Stimulated activated CD4-positive, alpha-beta T cell treated with anti-CD3 and anti-CD28 coated beads, Interleukin-4, amount 100 ng/mL, for 1 hour (primary cell): Measurements from ENCODE around the gene BTBD2.
A peak's percentile ranks its signal among the peaks of the same experiment; 100 is the strongest.
"Not testable (repeated sequence)": the region's sequence is repeated elsewhere in the genome, so short reads cannot be mapped to it uniquely, and the experiment has no call there.

Source experiments
- DNase-seq: peaks from one replicate; pipeline ENCODE4 v3.0.0-alpha.2; 2020

BTBD2 gene

GRCh38 chr19:2012941-2013682, 2.4 kb downstream of the BTBD2 start:
- DNase-seq, result no peak

DNA sequence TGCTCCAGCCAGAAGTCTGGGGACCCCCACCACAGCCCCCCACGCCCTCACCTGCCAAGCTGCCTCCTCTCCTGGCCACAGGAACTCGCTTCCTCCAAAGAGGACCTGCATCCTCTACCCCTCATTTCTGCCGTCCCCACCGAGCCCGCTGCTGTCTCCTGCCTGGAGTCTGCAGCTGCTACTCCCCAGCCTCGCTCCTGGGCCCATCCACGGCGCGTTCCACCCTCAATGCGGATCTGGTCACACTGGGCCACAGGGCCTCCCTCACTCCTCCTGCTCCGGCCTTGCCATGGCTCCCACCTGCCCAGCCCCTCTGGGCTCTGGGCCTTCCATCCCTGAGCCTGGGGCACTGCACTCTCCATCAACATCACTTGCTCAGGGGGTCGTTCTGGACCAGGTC, 4.3 kb downstream of the BTBD2 start:
- no peak for DNase-seq

DNA sequence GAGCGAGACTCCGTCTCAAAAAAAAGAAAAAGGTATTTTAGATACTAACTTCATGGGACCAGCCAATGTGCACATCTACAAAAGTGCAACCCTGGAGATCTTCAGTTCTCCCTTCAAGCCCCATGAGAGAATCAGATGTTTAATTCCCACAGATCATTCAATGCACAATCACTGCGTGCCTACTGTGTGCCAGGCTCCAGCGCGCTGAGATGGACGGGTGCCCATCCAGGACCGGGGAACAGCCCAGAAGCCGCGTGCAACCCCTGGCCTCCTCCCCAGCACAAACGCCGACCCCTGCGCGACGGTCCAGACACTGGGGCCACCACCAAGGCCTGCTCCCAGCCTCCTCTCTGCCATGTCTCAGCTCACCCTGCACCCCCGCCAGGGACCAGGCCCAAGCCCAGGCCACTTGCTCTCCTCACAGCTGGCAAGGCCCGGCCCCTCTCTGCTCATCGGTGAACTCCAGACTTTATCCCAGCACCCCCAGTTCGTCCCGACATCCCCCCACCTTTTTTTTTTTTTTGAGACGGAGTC, 5.3 kb downstream of the BTBD2 start:
- DNase-seq, result no peak

DNA sequence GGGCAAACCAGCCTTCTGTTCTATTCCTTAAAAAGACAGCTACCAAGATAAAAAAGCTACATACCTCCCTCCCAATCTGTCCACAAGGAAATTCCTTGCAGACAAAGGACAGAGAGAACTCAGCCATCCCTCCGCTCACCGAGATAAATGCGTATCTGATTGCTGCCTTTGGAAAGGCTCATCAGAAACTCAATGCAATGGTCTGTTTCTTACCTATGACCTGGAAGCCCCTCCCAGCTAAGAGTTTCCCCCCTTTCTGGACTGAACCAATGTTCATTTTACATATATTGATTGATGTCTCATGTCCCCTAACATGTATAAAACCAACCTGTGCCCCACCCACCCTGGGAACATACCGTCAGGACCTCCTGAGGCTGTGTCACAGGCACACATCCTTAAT, 11.6 kb downstream of the BTBD2 start:
- no peak for DNase-seq

DNA sequence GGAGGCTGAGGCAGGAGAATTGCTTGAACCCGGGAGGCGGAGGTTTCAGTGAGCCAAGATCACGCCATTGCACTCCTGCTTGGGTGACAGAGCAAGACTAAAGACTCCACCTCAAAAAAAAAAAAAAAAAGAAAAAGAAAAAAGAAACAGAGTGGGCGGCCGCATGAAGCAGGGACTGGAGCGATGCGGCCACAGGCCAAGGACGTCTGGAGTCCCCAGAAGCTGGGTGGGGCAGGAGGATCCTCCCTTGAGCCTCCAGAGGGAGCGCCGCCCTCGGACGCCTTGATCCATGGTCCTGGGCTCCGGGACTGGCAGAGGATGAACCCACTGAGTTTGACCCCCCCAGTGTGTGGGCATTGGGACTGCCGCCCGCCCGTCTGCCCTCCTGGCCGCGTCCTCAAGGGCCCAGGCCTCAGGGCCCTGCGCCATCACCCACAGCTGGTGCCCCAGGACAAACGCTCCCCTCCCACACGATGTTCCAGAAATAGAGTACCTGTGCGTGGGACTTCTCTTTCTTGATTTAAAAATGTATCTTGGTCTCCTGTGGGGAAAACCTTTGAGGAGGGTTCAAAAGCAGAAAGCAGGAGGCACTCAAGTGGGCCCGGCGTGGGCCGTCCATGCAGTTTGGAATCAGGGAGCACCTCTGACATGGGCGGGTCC, 15.5 kb downstream of the BTBD2 start:
- DNase-seq, result no peak

DNA sequence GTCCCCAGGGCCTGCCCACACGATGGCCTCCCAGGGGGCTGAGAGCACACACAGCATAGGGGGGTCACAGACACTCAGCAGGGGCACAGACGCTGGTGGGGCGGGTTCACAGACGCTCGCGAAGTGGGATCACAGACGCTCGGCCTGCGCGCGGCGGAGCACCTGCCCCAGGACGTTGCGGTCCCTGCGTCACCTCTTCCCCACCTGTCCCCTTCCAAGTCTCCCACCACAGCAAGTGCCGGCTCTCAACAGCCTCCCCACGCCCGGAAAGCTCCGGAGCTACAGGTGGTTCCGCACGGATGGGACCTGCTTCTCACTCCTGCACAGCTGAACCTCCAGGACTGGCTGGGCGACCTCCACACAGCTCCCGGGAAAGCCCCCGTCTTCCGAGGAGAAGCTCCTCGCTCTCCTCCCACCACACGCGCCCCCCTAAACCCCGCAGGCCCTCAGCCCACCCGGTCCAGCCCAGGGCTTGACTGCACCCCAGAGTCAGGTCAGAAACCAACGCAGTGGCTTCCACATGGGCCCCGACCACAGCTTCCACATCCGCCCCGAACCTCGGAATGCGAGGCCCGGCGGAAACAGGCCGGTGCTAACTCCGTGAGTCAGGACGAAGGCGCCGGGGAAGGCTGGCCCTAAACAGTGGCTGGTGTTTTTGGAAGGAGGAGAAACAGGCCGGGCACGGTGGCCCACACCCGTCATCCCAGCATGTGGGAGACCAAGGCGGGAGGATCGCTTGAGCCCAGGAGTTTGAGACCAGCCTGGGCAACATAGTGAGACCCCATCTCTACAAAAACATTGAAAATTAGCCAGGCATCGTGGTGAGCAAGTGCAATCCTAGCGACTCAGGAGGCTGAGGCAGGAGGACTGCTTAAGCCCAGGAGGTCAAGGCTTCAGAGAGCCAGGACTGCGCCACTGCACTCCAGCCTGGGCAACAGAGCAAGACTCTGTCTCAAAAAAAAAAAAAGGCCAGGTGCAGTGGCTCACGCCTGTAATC, 16.5 kb downstream of the BTBD2 start:
- DNase-seq, result no peak

- DNase-seq, result no peak
Measured at GRCh38 chr19:1997353-1998233, 17.9 kb downstream of the BTBD2 start.

DNA sequence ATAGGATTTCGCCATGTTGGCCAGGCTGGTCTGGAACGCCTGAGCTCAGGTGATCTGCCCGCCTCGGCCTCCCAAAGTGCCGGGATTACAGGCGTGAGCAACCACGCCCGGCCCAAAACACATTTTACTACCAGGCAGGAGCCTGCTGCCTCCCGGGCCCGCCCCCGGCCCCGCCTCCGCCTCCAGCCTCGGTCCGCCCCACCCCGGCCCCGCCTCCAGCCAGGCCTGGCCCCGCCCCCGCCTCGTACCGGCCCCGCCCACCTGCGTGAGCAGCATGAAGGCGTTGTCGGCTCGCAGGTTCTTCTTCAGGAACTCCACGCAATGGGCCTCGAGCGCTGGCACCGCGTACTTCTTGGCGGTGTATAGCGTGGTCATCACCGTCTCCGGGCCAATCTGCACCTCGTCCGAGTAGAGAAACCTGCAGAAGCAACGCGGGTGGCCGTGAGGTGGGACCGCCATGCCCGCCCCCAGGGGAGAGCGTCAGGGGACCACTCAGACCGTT, 22.7 kb downstream of the BTBD2 start:
- peak; percentile 25 for DNase-seq

DNA sequence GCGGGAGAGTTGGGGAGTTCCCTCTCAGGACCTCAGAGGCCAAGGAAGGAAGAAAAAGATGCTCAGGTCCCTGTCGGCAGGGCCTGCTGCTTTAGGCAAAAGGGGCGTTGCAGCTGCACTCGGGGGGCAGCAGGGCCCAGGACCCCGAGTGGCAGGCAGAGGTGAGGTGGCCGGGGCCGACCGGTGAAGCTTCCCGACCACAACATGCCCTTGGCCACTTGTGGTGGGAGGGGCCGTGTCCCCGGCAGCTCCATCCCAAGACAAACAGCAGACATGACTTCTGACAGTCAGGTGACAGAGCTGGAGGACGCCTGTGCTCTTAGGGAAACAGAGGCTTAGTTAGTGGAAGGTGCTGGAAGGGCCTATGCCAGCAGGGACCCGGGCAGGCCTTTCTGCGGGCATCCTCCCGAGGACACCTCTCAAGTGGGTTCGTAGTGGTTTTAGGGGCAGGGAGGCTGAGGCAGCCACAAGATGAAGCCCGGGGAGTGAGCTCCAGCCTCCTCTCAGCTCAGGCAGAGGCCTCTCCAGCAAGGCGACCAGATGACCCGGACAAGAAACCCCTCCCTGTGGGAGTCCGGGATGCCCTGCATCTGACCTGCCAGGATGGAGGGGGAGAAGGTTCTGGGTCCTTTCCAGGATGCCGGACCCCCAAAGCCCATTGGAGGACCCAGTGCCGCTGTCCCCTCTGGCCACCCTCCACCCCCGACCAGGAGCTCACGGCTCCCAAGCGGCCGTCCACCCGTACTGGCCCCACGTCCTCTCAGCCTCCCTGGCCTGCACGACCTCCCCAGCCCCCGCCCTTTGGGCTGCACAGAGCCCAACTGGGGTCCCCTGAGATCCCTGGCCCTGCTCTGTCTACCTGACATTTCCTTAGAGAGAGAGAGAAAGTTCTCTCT, 24.2 kb downstream of the BTBD2 start:
- no peak for DNase-seq

- no peak for DNase-seq
Measured at GRCh38 chr19:1990230-1991017, 25.1 kb downstream of the BTBD2 start.

DNA sequence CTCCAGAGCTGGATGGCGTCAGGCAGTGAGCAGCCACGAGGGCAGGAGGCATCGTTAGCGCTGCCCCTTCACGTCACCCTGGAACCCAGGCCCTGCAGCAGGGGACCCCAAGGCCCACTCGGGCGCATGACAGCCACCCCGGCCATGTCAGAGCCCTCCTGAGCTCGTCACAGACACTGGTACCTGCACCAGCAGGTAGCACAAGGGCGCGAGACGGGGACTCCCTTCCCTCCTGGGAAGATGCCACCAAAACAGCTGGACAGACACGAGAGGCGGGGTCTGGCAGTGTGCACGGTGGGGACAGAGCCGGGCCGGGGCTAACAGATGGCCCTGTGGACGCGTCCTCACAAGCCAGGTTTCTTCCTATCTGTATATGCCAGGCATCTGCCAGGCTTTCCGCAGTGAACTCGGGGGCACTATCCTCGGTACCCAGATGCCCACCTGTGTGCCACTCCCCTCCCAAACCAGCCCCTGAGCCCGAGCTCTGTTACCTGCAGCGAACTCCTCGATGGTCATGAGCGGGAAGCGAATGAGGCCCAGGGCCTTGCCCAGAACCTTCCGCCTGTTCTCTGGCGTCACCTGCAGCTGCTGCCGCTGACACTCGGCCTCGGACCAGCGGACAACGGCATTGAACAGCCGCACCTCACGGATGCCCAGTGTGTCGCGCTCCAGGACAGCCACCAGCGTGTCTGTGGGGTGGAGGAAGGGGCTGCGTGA, 25.8 kb downstream of the BTBD2 start:
- DNase-seq, result no peak

DNA sequence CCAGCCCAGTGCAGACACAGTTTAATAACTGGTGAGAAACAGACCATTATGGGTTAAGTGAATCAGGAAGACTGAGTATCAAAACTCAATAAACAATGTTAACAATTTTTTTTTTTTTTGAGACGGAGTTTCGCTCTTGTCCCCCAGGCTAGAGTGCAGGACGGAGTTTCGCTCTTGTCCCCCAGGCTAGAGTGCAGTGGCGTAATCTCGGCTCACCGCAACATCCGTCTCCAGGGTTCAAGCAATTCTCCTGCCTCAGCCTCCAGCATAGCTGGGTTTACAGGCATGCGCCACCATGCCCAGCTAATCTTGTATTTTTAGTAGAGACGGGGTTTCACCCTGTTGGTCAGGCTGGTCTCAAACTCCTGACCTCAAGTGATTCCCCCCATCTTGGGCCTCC, 27.1 kb downstream of the BTBD2 start:
- not testable (repeated sequence) for DNase-seq

DNA sequence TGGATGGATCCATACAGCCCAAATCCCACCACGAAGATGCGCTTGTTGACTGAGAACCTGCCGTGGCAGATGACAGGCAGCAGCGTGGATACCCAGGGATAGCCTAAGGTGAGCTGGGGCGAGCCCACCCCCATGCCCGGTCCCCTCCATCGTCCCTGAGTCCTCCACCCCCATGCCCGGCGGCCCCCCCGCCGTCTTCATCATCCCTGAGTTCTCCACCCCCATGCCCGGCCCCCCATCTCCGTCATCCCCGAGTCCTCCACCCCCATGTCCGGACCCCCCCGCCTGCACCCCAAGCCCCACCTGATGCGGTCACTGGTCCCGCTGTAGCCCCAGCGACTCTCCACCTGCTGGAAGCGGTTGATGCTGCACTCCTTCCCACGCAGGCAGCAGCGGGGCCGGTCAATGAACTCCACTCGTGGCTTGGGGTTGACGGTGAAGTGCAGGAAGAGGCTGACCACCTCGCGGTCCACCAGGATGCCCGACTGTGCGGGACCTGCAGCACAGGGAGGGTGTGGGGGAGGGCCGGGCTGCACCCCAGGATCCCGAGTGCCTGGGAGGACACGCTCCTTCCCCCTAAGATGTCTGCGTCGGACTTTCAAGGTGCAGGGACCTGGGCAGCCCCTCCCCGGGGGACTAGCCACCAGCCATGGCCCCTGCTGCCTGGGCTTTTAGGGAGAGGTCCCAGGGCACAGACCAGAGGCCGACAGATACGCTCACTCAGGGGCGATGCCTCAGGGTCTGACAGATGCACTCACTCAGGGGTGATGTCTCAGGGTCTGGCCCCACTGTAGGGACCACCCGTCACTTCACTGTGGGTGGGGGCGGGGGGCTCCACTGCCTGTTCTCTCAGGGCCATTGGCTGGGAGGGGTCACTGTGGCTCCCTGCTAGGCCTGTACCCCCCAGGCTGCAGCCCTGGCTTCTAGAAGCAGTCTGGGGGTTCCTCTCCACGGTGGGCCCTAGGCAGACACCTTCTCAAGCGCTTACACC, 28.0 kb downstream of the BTBD2 start:
- no peak for DNase-seq

GRCh38 chr19:1986357-1987162, 29.0 kb downstream of the BTBD2 start:
- DNase-seq, result no peak

DNA sequence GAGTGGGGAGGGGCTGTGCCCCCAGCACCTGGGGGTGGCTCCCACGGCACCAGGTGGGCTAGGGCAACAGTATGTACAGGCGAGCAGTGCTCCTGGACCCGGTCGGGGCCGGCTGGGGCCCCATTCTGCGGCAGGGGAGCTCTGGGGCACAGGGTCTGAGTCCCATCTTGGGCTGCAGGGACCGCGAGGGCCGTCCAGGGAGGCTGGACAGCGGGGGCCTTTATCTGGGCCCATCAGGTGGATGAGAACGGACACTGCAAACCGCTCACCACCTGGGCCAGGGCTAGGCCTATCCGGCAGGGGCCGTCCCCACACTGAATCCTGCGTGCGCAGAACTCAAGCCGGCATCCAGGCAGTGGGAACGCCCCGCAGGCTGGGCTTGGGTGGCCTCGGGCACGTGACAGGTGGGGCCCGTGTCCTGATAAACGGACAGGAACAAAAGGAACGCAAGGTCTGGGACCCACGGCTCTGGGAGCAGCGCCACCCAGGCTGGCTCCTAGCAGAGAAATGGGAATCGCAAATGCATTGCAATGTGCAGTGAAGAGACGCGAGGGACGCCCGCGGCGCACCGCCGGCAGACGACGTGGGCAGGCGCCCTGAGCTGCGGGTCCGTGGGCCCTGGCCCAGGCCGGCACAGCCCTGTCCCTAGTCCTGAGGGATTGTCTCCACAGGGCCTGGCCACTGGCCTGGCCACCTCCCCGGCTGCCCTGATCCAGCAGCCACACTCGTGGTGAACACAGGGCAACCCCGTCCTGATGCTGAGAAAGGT, 29.7 kb downstream of the BTBD2 start:
- no peak for DNase-seq

- no peak for DNase-seq
Measured at GRCh38 chr19:1984357-1984756, 31.2 kb downstream of the BTBD2 start.
